Amniotic stem cell (primary cell): ENCODE results near the gene MDFIC.

ENCODE experiments used
- DNase-seq: peaks from one replicate; lab custom pipeline; 2025; lab: John Stamatoyannopoulos, UW

The MDFIC gene

GRCh38 chr7:114989531-114989930, 67.6 kb downstream of the MDFIC start:
- DNase-seq, result no peak

- no peak for DNase-seq
Observed at GRCh38 chr7:114997487-114998404, 75.9 kb downstream of the MDFIC start.

- DNase-seq, result no peak
Observed at GRCh38 chr7:115004121-115004520, 82.2 kb downstream of the MDFIC start.

GRCh38 chr7:115005251-115005650, 83.4 kb downstream of the MDFIC start:
- DNase-seq, result no peak

- DNase-seq, result no peak
Observed at GRCh38 chr7:115005953-115006352, 84.1 kb downstream of the MDFIC start.

GRCh38 chr7:115007751-115008150, 85.9 kb downstream of the MDFIC start:
- DNase-seq, result no peak

GRCh38 chr7:115008465-115009114, 86.7 kb downstream of the MDFIC start:
- DNase-seq, result no peak

- DNase-seq, result no peak
Observed at GRCh38 chr7:115009139-115009538, 87.2 kb downstream of the MDFIC start.

- no peak for DNase-seq
Observed at GRCh38 chr7:115009736-115010440, 88.0 kb downstream of the MDFIC start.

GRCh38 chr7:115010441-115010820, 88.5 kb downstream of the MDFIC start:
- DNase-seq, result no peak

- DNase-seq, result no peak
Observed at GRCh38 chr7:115013886-115014285, 92.0 kb downstream of the MDFIC start.

- no peak for DNase-seq
Observed at GRCh38 chr7:115014794-115015193, 92.9 kb downstream of the MDFIC start.

GRCh38 chr7:115015619-115016018, 93.7 kb downstream of the MDFIC start:
- no peak for DNase-seq

- DNase-seq, result no peak
Observed at GRCh38 chr7:115019882-115020605, 98.2 kb downstream of the MDFIC start.

- DNase-seq, result no peak
Observed at GRCh38 chr7:115023219-115023618, 101.3 kb downstream of the MDFIC start.

GRCh38 chr7:115024276-115024675, 102.4 kb downstream of the MDFIC start:
- DNase-seq, result no peak

- DNase-seq, result no peak
Observed at GRCh38 chr7:115032715-115033703, 111.1 kb downstream of the MDFIC start.

GRCh38 chr7:115033917-115034459, 112.1 kb downstream of the MDFIC start:
- DNase-seq, result no peak

- no peak for DNase-seq
Observed at GRCh38 chr7:115034515-115034914, 112.6 kb downstream of the MDFIC start.

GRCh38 chr7:115037128-115037802, 115.4 kb downstream of the MDFIC start:
- no peak for DNase-seq
